T-helper 22 cell (primary cell): ENCODE measurements around the gene NIPBL.
"Not testable (repeated sequence)": the region's sequence is repeated elsewhere in the genome, so short reads cannot be mapped to it uniquely, and the experiment has no call there.

Experiments
- DNase-seq: peaks from one replicate; pipeline ENCODE4 v3.0.0-alpha.2; 2020; ENCODE audit warnings: low read depth

The NIPBL gene

DNA sequence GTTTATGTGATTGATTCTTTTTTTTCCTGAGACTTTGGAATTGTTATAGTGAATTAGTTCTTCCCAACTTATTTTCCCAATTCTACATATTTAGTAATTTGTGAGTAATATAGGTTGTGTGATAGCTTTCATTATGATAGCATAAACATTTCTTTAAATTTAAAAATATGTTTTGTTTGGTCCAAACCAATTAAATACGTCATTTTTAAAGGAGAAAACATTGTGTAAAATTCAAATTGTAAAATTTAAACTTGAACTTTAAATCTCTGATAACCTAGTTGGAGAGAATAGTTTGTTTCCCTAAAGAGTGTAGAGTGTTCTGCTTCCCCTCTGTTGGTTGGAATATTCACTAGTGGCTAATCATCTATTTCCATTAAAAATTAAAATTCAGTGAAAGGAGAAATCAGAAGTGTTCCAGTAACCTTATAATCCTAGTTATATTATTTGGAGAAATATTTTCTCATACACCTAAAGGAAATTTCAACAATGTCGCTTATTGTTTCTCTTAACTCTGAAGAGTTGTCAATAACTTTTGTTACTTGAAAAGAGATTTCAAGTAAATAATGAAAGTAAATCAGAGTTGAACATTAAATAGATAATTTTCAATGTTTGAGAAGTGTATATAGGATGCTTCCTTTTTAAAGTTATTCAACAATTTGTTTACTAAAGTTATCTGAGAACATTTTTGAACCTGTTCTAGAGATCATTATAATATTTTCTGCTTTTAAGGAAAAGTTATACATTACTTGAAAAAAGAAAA is 2.9 kb downstream of the NIPBL start:
- no peak for DNase-seq

DNA sequence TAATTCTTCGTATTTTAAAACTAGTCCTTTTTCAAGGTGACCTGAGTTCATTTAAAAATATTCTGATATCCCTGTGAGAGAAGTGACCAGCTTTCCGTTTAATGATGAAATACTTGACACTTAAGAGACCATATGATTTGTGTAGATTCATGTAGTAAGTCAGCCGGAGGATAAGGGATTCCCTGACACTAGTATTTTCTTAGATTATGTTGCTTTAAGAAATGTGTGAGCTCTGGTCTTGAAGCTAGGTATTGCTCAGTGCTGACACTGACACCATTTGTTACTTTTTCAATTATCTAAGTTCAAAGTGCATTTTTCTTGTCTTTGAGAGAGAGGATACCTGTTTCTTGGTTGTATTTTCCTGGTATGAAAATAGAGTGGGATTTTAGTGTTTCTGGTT is 4.2 kb downstream of the NIPBL start:
- no peak for DNase-seq

DNA sequence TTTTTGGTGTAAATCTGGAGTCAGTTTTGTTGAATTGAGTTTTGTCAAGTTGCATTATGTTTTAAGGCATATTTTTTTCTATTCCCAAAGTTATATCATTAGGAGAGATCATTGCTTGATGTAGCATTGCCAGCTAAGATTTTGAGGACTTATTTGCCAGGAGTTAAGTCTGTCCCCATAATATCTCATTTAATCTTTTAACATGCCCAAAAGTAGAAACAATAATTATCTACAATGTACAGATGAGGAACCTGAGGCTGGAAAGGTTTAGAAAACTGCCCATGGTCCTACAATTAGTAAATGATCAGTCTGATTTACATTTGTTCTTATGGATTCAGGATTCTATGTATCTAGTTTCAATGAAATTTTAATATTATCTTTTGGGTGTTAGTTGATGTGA is 4.7 kb downstream of the NIPBL start:
- DNase-seq: no peak

DNA sequence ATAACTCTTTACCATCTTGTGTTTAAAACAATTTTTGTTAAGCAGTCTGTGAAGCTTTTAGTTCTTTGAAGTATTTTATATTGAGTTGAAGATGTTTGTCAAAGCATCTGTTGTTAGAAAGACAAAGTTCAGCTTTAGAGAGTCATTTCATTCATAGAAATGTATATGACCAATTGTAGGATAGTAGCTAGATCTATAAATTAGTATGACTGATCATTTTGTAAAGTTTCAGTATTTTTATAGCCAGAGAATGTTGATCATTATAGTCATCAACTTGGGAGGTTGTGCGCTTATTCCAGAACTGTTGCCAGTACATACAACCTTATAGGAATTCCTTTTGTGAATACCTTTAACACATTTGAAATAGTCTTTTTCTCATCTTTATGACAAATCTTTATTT is 5.2 kb downstream of the NIPBL start:
- no peak for DNase-seq

DNA sequence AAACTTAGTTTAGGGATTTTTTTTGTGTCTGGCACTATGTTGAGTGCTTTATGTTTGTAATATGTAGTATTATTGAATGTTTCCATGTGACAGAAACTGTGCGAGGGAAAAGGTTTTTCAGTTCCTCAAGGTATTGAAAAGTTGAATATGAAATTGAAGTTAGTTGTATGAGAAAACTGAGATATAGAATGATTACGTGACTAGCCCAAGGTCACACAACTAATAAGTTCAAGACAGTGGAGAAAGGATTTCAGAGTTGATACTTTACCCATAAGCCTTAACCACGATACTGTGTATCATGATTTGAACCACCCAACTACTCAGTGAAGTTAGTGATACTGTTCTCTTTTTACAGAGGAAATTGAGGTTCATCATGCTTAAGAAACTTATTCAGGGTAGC is 5.7 kb downstream of the NIPBL start:
- DNase-seq: no peak

DNA sequence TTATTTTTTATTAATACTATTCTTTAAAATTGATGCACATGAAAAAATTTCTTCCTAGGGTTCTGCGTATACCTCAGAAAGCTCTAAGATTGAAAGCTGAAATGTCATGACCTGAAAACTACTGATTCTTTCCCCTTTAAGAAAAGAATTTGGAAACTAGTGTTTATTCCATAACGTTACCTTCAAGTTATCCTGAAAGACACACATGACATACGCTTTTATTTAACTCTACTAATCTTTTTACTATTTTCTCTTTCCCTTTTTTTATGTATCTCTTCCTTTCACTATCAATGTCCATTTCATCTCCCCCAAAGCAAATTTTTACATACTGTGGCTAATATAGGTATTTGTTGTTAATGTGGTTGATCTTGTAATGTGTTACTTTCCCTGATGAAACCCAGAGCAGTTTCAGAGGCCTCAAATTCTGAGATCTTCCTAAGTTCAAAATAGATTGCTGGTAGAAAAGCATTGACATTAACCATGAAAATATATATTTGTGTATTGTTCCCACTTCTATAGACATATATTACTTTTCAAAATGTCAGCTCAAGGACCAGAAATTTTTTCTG is 7.4 kb downstream of the NIPBL start:
- DNase-seq: no peak

DNA sequence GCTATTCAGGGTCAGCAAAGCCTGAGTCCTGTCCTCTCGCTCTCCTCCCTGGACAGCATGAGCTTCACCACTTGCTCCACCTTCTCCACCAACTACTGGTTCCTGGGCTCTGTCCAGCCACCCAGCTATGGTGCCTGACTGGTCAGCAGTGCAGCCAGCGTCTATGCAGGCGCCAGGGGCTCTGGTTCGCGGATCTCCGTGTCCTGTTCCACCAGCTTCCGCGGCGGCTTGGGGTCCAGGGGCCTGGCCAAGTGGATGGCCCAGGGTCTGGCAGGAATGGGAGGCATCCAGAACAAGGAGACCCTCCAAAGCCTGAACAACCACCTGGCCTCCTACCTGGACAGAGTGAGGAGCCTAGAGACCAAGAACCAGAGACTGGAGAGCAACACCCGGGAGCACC is 8.6 kb downstream of the NIPBL start:
- DNase-seq: no peak

DNA sequence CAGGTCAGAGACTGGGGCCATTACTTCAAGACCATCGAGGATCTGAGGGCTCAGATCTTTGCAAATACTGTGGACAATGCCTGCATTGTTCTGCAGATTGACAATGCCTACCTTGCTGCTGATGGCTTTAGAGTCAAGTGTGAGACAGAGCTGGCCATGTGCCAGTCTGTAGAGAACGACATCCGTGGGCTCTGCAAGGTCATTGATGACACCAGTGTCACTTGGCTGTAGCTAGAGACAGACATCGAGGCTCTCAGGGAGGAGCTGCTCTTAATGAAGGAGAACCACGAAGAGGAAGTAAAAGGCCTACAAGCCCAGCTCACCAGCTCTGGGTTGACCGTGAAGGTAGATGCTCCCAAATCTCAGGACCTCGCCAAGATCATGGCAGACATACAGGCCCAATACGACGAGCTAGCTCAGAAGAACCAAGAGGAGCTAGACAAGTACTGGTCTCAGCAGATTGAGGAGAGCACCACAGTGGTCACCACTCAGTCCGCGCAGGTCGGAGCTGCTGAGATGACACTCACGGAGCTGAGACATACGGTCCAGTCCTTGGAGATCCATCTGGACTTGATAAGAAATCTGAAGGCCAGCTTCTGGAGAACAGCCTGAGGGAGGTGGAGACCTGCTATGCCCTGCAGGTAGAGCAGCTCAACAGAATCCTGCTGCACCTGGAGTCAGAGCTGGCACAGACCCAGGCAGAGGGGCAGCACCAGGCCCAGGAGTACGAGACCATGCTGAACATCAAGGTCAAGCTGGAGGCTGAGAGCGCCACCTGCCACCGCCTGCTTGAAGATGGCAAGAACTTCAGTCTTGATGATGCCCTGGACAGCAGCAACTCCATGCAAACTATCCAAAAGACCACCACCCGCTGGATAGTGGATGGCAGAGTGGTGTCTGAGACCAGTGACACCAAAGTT is 9.3 kb downstream of the NIPBL start:
- DNase-seq: no peak

DNA sequence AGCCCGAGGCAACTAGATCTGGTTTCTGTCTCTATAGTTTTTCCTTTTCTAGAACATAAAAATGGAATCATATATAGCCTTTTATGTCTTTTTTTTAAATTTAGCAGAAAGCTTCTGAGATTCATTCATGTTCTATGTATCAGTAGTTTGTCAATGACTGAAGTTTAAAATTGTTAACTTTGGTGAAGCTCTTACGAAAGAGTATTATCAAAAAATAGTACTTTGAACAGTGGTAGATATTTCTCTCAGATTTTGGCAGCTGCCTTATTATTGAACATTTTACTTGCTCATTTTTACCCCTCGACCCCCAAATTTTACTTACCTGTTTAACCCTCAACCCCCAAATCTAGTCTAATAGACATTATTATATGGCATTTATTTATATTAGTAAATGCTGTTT is 10.2 kb downstream of the NIPBL start:
- no peak for DNase-seq

DNA sequence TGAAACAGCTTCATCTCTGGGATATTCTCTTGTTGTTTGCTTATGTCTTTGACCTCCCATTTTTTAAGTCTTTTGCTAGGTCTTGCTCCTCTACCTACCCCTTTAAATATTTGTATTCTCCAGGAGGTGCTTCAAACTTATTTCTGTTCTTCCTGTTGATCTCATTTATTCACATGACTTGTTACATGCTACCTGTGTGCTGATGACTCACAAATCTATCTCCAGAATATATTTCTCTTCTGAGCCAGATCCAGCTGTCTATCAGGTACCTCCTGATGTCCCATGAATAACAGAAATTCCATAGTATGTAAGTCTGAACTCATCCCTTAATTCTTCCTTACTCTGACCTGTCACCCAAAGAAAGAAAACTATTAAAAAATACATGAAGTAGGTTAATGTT is 11.0 kb downstream of the NIPBL start:
- no peak for DNase-seq

DNA sequence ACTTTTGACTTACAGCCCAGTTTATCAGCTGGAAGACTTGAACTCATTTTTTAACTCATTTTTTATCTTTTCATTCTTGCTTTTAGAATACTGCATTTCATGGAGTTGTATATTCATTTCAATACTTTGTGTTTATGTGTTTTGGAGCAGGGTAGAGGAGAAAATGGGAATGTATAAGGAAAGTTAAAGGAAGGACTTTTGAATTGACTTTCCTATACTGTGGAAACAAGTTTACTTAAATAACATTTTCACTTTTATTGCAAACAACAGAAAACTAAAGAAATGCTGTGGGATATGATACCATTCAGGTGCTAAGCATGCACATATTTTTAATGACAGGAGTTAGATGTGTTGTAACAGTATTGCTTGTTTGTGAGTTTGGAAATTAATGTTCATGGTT is 11.7 kb downstream of the NIPBL start:
- DNase-seq: no peak

DNA sequence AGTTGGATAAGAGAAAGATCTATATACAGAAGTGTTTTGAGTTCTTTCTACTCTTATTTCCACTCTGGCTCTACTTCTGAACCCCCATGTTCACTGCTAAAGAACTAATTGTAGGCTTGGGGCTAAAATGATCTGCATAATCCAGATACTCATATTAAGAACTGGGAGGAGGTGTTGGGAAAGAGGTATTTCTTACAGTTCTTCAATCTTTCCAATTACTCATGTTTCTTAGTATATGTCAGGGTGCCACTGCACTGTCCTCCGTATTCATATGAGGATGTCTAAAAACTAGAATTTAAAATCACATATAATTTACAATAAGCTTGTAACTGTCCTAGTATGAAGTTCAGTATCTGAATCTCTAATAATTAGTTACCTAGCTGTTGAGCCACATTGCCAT is 12.7 kb downstream of the NIPBL start:
- DNase-seq: no peak

DNA sequence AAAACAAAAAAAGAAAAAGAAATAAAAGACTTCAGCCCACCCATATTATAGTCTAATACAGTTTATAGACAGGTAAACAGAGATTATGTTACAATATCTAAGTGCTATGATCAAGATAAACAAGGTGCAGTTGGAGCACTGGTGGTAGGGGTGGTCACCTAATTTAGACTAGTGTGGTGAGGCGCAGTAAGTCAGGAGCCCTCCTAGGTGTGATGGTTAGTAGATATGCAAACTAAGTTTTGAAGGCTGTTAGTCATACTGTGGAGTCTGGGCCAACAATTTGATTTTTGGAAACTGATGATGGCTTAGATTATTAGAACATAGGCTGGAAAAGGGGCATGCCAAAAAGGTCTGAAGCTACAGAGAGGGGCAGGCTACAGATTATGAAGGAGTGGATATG is 14.7 kb downstream of the NIPBL start:
- DNase-seq: no peak

DNA sequence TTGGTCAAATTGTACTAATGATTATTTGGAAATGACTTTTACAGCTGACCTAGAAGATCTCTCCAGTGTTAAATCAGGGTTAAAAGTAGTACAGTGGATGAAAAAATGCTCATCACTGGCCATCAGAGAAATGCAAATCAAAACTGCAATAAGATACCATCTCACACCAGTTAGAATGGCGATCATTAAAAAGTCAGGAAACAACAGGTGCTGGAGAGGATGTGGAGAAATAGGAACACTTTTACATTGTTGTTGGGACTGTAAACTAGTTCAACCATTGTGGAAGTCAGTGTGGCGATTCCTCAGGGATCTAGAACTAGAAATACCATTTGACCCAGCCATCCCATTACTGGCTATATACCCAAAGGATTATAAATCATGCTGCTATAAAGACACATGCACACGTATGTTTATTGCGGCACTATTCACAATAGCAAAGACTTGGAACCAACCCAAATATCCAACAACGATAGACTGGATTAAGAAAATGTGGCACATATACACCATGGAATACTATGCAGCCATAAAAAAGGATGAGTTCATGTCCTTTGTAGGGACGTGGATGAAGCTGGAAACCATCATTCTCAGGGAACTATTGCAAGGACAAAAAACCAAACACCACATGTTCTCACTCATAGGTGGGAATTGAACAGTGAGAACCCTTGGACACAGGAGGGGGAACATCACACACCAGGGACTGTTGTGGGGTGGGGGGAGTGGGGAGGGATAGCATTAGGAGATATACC is 15.7 kb downstream of the NIPBL start:
- DNase-seq: not testable (repeated sequence)

DNA sequence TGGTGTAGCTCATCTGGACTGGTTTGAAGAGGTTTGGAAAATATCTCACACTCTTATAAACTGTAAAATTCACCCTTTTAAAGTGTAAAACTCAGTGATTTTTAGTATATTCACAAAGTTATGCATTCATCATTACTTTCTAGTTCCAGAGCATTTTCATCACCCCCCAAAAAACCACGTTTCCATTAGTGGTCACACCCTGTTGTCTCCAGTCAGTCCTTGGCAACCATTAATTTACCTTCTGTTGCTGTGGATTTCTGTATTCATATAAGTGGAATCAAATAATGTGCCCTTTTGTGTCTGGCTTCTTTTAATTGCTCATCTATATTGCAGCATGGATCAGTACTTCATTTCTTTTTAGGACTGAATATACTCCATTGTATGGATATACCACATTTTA is 18.4 kb downstream of the NIPBL start:
- no peak for DNase-seq

DNA sequence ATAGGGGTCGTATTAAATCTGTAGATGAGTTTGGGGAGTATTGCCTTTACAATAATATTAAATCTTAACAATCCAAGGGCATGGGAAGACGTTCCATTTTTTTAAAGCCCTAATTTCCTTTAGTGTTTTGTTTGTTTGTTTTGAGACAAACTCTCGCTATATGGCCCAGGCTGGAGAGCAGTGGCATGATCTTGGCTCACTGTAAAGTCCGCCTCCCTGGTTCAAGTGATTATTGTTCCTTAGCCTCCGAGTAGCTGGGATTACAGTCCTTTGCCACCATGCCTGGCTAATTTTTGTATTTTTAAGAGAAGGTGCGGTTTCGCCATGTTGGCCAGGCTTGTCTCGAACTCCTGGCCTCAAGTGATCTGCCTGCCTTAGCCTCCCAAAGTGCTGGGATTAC is 19.9 kb downstream of the NIPBL start:
- no peak for DNase-seq

DNA sequence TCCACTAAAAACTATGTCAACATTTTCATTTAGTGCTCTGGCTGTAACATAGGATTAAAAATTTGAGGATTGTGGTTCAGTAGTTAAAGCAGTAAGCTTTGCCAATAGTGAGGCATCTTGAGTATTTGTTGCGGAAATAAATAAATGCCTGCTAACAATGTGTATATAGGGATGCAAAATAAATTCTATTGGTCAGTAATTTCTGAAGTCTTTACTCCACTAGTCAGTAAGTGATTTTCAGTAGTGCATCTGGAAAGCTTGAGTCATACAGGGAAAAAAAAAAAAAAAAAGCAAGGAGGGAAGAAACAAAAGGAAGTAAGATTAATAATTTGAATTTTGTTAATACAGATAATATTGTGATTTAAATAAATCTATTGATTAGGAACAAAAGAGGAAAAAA is 21.0 kb downstream of the NIPBL start:
- DNase-seq: no peak

DNA sequence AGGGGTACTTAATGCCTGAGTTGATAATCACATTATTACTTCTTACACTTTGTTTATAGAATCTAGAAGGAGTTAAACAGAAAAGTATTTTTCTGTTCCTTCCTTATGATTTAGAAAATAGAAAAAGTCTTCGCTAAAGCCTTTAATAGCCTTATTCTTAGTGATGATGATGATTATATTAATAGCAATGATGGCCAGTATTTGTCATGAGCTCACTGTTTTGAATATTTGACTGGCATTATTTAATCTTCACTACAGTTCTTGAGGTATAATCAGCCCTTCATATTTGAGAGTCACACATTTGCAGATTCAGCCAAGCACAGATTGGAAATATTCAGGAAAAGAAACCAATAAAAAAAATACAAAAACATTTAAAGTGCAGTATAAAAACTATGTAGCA is 23.3 kb downstream of the NIPBL start:
- DNase-seq: no peak

DNA sequence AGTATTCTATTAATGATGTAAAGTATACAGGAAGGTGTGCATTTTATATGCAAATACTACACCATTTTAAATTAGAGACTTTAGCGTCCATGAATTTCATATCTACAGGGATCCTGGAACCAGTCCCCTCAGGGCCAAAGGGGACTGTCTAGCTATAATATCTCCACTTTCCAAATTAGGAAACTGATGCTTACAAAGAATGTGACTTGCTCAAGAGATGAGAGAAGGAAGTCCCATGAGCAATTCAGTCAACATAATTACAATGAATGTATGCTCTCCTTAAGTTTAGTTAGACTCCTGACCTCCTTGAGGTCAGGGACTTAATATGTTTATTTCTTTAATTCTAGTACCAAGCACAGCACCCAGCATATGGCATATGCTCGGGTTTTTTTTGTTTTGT is 23.7 kb downstream of the NIPBL start:
- no peak for DNase-seq

DNA sequence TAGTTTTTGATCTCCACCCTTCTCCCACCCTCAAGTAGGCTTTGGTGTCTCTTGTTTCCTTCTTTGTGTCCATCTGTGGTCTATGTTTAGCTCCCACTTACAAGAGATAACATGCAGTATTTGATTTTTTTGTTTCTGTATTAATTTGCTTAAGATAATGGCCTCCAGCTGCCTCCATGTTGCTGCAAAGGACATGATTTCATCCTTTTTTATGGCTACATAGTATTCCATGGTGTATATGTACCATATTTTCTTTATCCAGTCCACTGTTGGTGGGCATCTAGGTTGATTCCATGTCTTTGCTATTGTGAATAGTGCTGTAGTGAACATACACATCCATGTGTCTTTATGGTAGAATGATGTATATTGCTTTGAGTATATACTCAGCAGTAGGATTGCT is 24.5 kb downstream of the NIPBL start:
- DNase-seq: not testable (repeated sequence)

DNA sequence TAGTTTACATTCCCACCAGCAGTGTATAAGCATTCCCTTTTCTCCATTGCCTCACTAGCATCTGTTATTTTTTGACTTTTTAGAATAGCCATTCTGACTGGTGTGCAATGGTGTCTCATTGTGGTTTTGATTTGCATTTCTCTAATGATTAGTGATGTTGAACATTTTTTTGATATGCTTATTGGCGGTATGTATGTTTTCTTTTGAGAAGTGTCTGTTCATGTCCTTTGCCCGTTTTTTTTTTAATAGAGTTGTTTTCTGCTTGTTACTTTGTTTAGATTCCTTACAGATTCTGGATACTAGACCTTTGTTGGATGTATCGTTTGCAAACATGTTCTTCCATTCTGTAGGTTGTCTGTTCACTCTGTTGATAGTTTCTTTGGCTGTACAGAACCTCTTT is 25.3 kb downstream of the NIPBL start:
- DNase-seq: no peak

DNA sequence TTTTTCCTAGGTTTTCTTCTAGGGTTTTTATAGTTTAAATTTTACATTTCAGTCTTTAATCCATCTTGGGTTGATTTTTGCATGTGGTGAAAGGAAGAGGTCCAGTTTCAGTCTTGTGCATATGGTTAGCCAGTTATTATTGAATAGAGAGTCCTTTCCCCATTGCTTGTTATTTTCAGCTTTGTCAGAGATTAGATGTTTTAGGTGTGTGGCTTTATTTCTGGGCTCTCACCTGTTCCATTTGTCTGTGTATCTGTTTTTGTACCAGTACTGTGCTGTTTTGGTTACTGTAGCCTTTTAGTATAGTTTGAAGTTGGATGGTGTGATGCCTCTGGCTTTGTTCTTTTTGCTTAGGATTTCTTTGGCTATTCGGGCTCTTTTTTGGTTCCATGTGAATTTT is 25.8 kb downstream of the NIPBL start:
- DNase-seq: no peak

DNA sequence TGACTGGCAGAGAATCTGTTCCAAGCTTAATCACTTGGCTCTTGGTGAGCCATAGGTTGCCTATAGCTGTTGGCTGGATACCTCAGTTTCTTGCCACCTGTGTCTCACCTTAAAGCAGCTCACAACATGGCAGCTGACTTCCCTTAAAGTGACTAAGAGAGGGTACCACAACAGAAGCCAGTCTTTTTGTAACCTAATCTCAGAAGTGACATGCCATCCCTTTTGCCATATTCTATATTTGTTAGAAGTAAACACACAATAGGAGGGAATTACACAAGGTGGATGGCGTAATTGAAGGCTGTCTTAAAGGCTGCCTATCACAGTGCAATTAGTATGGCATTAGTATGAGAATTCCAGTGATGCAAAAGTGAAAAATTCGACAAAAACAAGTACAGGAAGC is 28.1 kb downstream of the NIPBL start:
- no peak for DNase-seq
